K562 (cell line): ENCODE results near the gene TSPAN15.

Source experiments
- DMBX1 ChIP-seq: fragments of 250-450 bp; sonication (Bioruptor Pico); IDR thresholded peaks from 2 replicates; pipeline ENCODE4 v1.8.0; 2022; ENCODE audit warnings: inconsistent platforms, mild to moderate bottlenecking, moderate library complexity, borderline replicate concordance
- NCOA1 ChIP-seq: fragments of 450-650 bp; IDR thresholded peaks from 2 replicates; pipeline ENCODE4 v1.6.1; 2016; ENCODE audit warnings: low read depth
- NR1H2 ChIP-seq: sonication (generic); formaldehyde crosslinking; IDR thresholded peaks from 2 replicates; pipeline ENCODE4 v1.4.0; 2020; ENCODE audit warnings: mild to moderate bottlenecking, missing genetic modification reagents
- PHF8 ChIP-seq: fragments of 200-600 bp; sonication (generic); IDR thresholded peaks from 2 replicates; pipeline ENCODE4 v1.6.1; 2012; ENCODE audit warnings: mixed run types, mild to moderate bottlenecking, inconsistent platforms, low read length, moderate library complexity, borderline replicate concordance
- POLR2AphosphoS5 ChIP-seq: IDR thresholded peaks from 2 replicates; pipeline ENCODE4 v1.6.1; 2011; ENCODE audit warnings: mild to moderate bottlenecking, low read depth, low read length, moderate library complexity; ENCODE audit not compliant: control insufficient read depth, insufficient read depth
- TBP ChIP-seq: optimal IDR thresholded peaks from 2 replicates; pipeline ENCODE3; 2011; ENCODE audit warnings: low read depth, low read length, improper control_type of control experiment
- TF ChIP-seq, protein P1 (sequence below), 2 experiments: fragments of 450-650 bp; formaldehyde crosslinking in 1 of 2; IDR thresholded peaks; 2 replicates each; pipeline versions ENCODE4 v1.4.0 to v1.6.1; 2014 to 2020; ENCODE audit warnings: mild to moderate bottlenecking in 2 of 2, borderline replicate concordance in 1 of 2, low read depth in 1 of 2

GRCh38 chr10:69495666-69496065, 44.4 kb downstream of the TSPAN15 start:
- TF ChIP-seq TBP (no peak), DMBX1 (CRISPR knock-in tag) (no peak), POLR2AphosphoS5 (no peak), PHF8 (no peak), NCOA1 (no peak), NR1H2 (CRISPR knock-in tag) (no peak)
- TF ChIP-seq, protein P1, sequence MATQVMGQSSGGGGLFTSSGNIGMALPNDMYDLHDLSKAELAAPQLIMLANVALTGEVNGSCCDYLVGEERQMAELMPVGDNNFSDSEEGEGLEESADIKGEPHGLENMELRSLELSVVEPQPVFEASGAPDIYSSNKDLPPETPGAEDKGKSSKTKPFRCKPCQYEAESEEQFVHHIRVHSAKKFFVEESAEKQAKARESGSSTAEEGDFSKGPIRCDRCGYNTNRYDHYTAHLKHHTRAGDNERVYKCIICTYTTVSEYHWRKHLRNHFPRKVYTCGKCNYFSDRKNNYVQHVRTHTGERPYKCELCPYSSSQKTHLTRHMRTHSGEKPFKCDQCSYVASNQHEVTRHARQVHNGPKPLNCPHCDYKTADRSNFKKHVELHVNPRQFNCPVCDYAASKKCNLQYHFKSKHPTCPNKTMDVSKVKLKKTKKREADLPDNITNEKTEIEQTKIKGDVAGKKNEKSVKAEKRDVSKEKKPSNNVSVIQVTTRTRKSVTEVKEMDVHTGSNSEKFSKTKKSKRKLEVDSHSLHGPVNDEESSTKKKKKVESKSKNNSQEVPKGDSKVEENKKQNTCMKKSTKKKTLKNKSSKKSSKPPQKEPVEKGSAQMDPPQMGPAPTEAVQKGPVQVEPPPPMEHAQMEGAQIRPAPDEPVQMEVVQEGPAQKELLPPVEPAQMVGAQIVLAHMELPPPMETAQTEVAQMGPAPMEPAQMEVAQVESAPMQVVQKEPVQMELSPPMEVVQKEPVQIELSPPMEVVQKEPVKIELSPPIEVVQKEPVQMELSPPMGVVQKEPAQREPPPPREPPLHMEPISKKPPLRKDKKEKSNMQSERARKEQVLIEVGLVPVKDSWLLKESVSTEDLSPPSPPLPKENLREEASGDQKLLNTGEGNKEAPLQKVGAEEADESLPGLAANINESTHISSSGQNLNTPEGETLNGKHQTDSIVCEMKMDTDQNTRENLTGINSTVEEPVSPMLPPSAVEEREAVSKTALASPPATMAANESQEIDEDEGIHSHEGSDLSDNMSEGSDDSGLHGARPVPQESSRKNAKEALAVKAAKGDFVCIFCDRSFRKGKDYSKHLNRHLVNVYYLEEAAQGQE (IDR thresholded peaks at IDR 0.05; ENCODE audit: borderline replicate concordance) = no peak
- TF ChIP-seq, protein P1 (CRISPR knock-in tag; IDR thresholded peaks at IDR 0.05; ENCODE audit: low read depth) = no peak
